Measurements from ENCODE around the gene MEDAG. TPM values are rescaled to one million over a fixed set of nuclear protein-coding genes. Genes with fewer than 3 reads are reported as not detected.

MEDAG gene
- total RNA-seq, 6 donors from 2014 or later: 1.4 to 12.1 (median 5.1) TPM; not detected in 1

- 75 to 77% methylated on average over 6 of the region's 6 CpGs for WGBS, 2 donors
- no peak overlapping the region for H3K4me3 ChIP-seq
- H3K27me3 ChIP-seq: no peaks in the 10 kb centered on the region
- no peak overlapping the region for H3K27ac ChIP-seq
- H3K4me1 ChIP-seq: peaks cover 0 to 10% (median 9%) of the 10 kb centered on the region in 4 donors
- DNase-seq (no peak), ATAC-seq (ENCODE audit: low FRiP score in 2 of 2) (no peak)
- H3K36me3 ChIP-seq: no peaks in the 10 kb centered on the region
- H3K9me3 ChIP-seq: no peaks in the 10 kb centered on the region
- TF ChIP-seq, protein P1, sequence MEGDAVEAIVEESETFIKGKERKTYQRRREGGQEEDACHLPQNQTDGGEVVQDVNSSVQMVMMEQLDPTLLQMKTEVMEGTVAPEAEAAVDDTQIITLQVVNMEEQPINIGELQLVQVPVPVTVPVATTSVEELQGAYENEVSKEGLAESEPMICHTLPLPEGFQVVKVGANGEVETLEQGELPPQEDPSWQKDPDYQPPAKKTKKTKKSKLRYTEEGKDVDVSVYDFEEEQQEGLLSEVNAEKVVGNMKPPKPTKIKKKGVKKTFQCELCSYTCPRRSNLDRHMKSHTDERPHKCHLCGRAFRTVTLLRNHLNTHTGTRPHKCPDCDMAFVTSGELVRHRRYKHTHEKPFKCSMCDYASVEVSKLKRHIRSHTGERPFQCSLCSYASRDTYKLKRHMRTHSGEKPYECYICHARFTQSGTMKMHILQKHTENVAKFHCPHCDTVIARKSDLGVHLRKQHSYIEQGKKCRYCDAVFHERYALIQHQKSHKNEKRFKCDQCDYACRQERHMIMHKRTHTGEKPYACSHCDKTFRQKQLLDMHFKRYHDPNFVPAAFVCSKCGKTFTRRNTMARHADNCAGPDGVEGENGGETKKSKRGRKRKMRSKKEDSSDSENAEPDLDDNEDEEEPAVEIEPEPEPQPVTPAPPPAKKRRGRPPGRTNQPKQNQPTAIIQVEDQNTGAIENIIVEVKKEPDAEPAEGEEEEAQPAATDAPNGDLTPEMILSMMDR (IDR thresholded peaks at IDR 0.05): no peak
- TF ChIP-seq EP300 (IDR thresholded peaks at IDR 0.05): no peak
- no peak for TF ChIP-seq POLR2AphosphoS5 (IDR thresholded peaks at IDR 0.05)
- TF ChIP-seq POLR2A (IDR thresholded peaks at IDR 0.05): no peak
Measured at GRCh38 chr13:30874111-30874510, 32.0 kb upstream of the MEDAG start.

DNA sequence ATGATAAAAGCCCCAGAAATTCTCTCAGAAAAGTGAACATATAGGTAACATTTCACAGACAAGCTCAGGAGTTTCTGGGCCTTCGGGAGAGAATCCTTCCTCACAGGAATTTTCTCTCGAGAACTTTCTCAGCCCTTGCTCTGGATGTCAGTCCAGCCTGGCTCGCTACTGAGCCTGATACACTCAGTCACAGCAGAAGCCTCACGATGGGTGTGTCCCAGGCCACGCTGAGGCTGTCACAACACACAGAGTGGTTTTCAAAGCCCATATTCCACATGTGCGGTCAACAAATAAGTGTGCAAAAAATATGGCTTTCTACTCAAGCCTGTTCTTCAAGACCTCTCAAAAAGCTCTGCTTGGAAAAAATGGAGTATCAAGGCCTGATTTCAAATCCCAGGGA is 31.5 kb upstream of the MEDAG start:
- TF ChIP-seq POLR2AphosphoS5 (IDR thresholded peaks at IDR 0.05) (no peak), POLR2A (IDR thresholded peaks at IDR 0.05) (no peak), EP300 (IDR thresholded peaks at IDR 0.05) (no peak)
- TF ChIP-seq, protein P1 (IDR thresholded peaks at IDR 0.05): no peak
- ATAC-seq (ENCODE audit: low FRiP score in 2 of 2): no peak
- no peak for DNase-seq
- no peak overlapping the region for H3K4me3 ChIP-seq
- WGBS, 2 donors: 93 to 98% methylated on average over 6 of the region's 6 CpGs
- H3K9me3 ChIP-seq: no peaks in the 10 kb centered on the region
- no peaks in the 10 kb centered on the region for H3K36me3 ChIP-seq
- no peaks in the 10 kb centered on the region for H3K27me3 ChIP-seq
- peaks cover 0 to 9% (median 6%) of the 10 kb centered on the region in 4 donors for H3K4me1 ChIP-seq
- no peak overlapping the region for H3K27ac ChIP-seq

- no peak overlapping the region for H3K4me3 ChIP-seq
- ATAC-seq (ENCODE audit: low FRiP score in 2 of 2) (no peak), DNase-seq (no peak)
- H3K27ac ChIP-seq: no peak overlapping the region
- no peaks in the 10 kb centered on the region for H3K9me3 ChIP-seq
- TF ChIP-seq POLR2A (IDR thresholded peaks at IDR 0.05): no peak
- TF ChIP-seq POLR2AphosphoS5 (IDR thresholded peaks at IDR 0.05): no peak
- TF ChIP-seq, protein P1 (IDR thresholded peaks at IDR 0.05): no peak
- TF ChIP-seq EP300 (IDR thresholded peaks at IDR 0.05): no peak
- WGBS, 2 donors: 4 to 55% methylated on average over 1 of the region's 1 CpG
- peaks cover 0 to 11% (median 1%) of the 10 kb centered on the region in 4 donors for H3K4me1 ChIP-seq
- no peaks in the 10 kb centered on the region for H3K36me3 ChIP-seq
- H3K27me3 ChIP-seq: no peaks in the 10 kb centered on the region
Measured at GRCh38 chr13:30877335-30877734, 28.7 kb upstream of the MEDAG start.

DNA sequence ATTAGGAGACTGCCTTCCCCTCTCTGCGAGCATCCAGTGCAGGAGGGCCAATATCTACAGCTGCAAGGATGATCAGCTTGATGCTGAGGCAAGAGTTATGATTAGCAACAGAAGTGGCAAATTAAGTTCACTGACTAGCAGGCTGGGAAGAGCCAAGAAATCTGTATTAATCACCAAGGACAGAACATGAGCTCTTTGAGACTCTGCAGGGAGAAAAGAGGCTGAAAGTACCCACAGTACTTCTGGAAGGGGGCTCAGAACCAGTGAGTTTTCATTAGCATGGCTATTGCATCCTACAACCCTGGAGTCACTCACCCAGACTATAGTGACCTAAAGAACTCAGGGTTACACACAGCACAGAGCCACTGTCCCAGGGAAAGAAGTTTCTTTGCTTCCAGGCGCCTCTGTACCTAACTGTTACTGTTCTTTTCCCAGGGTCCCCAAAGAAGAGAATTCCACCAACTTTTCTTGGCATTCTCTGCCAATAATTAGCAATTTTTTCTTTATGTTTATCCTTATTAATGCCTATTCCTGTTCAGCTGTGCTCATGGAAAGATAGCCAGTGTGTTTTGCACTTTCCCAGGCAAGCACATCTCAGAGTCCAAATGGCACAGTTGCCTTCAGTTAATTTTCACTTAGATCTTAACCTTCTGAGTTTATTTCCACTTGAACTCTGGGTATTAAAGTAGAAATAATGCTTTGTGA is 25.8 kb upstream of the MEDAG start:
- WGBS, 2 donors: 85 to 88% methylated on average over 2 of the region's 2 CpGs
- no peak for DNase-seq
- no peak overlapping the region for H3K4me3 ChIP-seq
- no peak for TF ChIP-seq POLR2A (IDR thresholded peaks at IDR 0.05)
- TF ChIP-seq, protein P1 (IDR thresholded peaks at IDR 0.05): no peak
- H3K27ac ChIP-seq: no peak overlapping the region
- no peaks in the 10 kb centered on the region for H3K27me3 ChIP-seq
- no peaks in the 10 kb centered on the region for H3K36me3 ChIP-seq
- ATAC-seq (ENCODE audit: low FRiP score in 2 of 2): peak in 1 of 2 donors; percentile 67
- H3K4me1 ChIP-seq: peaks cover 0 to 11% (median 1%) of the 10 kb centered on the region in 4 donors
- no peaks in the 10 kb centered on the region for H3K9me3 ChIP-seq

DNA sequence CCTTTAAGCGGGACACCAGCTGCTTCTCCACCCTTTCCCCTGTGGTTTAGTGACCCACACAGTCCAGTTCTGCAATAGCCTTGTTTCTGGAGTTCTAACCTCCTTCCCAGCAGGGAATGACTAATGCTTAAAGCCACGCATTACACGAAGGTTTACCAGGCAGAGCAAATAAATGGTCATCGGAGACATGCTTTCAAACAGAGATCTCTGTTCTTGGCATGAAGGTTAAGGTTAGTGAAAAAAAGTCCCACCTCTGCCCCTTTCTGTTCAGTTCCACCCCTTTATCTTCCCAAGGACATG is 25.3 kb upstream of the MEDAG start:
- ATAC-seq (ENCODE audit: low FRiP score in 2 of 2): peak; percentile 58 to 93
- WGBS, 2 donors: 61 to 69% methylated on average over 4 of the region's 4 CpGs
- TF ChIP-seq, protein P1 (IDR thresholded peaks at IDR 0.05): no peak
- TF ChIP-seq EP300 (IDR thresholded peaks at IDR 0.05): peak in 1 of 4 donors; percentile 62
- peak; percentile 20 to 41 for TF ChIP-seq POLR2AphosphoS5 (IDR thresholded peaks at IDR 0.05)
- no peak for TF ChIP-seq POLR2A (IDR thresholded peaks at IDR 0.05)
- no peaks in the 10 kb centered on the region for H3K27me3 ChIP-seq
- no peak overlapping the region for H3K4me3 ChIP-seq
- no peaks in the 10 kb centered on the region for H3K9me3 ChIP-seq
- H3K4me1 ChIP-seq: peaks cover 0 to 11% (median 1%) of the 10 kb centered on the region in 4 donors
- H3K27ac ChIP-seq: peak overlapping the region in 2 of 4 donors; percentile 27 to 35
- no peaks in the 10 kb centered on the region for H3K36me3 ChIP-seq
- no peak for DNase-seq
